Measurements from ENCODE around the gene ATRX.

DNA sequence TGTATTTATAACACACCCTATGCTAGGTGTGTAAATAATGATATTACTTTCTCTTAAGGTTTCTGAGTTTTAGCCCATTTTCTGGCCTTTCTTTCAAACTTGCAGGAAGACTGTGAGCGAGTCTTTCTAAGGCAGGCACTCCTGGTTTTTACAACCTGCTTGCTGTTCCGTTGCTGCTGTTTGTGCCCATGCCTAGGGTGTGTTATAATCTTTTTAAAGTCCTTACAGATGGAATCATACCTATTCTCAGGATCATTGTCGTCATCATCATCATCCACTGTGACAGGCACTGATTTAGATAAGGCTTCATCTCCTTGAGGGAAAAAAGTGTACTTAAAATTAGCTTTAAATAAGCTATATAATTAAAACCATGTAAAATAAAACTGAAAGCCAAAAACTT is 110.0 kb downstream of the ATRX start:
- no peak for TF ChIP-seq LEF1 (IDR thresholded peaks at IDR 0.05; ENCODE audit: borderline replicate concordance)
- TF ChIP-seq HDGF (IDR thresholded peaks at IDR 0.05; ENCODE audit: borderline replicate concordance) = no peak
- TF ChIP-seq SP1 (IDR thresholded peaks at IDR 0.05) = no peak
- TF ChIP-seq ARNT (IDR thresholded peaks at IDR 0.05) = no peak
- TF ChIP-seq TARDBP (IDR thresholded peaks at IDR 0.05) = no peak
- TF ChIP-seq SUZ12 (IDR thresholded peaks at IDR 0.05) = no peak
- TF ChIP-seq FOXM1 (IDR thresholded peaks at IDR 0.05; ENCODE audit: borderline replicate concordance) = no peak
- TF ChIP-seq FOXK2 (IDR thresholded peaks at IDR 0.05) = no peak
- TF ChIP-seq L3MBTL2 (conservative IDR thresholded peaks at IDR 0.05) = no peak
- no peak for TF ChIP-seq CTBP1 (IDR thresholded peaks at IDR 0.05; ENCODE audit: borderline replicate concordance)
- TF ChIP-seq, protein P1, sequence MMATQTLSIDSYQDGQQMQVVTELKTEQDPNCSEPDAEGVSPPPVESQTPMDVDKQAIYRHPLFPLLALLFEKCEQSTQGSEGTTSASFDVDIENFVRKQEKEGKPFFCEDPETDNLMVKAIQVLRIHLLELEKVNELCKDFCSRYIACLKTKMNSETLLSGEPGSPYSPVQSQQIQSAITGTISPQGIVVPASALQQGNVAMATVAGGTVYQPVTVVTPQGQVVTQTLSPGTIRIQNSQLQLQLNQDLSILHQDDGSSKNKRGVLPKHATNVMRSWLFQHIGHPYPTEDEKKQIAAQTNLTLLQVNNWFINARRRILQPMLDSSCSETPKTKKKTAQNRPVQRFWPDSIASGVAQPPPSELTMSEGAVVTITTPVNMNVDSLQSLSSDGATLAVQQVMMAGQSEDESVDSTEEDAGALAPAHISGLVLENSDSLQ (IDR thresholded peaks at IDR 0.05) = no peak
- no peak for TF ChIP-seq BHLHE40 (IDR thresholded peaks at IDR 0.05; ENCODE audit: borderline replicate concordance)
- TF ChIP-seq ELF4 (IDR thresholded peaks at IDR 0.05) = no peak

Measured in HEK293T (cell line).